Activated T-cell treated with anti-CD3 and anti-CD28 coated beads, Interleukin-2, amount 50 U/mL, for 1 hour (primary cell): Measurements from ENCODE around the gene ASB9.
"Not testable (repeated sequence)": the region's sequence is repeated elsewhere in the genome, so short reads cannot be mapped to it uniquely, and the experiment has no call there.

Experiments
- DNase-seq: peaks from one replicate; pipeline ENCODE4 v3.0.0-alpha.2; 2020

ASB9 gene, protein sequence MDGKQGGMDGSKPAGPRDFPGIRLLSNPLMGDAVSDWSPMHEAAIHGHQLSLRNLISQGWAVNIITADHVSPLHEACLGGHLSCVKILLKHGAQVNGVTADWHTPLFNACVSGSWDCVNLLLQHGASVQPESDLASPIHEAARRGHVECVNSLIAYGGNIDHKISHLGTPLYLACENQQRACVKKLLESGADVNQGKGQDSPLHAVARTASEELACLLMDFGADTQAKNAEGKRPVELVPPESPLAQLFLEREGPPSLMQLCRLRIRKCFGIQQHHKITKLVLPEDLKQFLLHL

GRCh38 chrX:15269618-15270521 lies at the start of gene ASB9:
Gene ASB9 (minus strand): TSS chrX:15270083. CDS start chrX:15269874, 209 bp downstream.
- DNase-seq, result peak; percentile 22

DNA sequence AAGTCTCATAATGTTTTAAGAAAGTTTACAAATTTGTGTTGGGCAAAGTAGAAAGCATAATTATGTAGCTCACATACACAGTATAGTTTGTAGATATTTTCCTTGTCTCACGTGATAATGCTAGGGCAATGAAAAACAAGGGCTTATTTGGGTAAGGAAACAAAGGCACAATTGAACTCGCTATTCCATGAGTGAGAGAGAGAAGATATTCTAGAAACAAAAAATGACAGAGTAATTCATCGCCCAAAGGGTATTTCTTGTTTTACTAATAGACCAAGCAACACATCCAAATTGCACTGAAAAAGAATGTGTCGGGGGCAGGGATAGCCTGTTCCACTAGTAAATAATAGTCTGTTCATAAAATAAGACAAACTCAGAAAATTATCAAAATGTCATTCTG lies 49.2 kb upstream of the ASB9 start:
- no peak for DNase-seq

DNA sequence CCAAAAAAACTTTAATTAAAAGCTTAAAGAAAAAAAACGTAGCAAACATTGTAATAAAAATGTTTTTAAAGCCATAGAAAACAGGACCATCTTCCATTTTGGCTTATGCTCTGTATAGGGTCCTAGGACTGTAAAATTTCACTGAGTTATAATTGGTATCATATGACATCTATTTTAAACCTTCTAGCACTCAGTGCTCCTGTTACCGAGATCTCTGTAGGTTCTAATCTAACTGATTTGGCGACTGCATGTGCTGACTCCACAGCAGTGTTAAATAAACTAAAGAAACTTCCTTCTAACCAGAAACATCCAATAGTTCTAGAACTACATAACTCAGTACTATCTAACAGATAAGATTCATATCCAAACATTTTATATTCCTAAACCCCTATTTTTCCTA lies 45.6 kb upstream of the ASB9 start, which contains the start of gene ASB11:
Gene ASB11, minus strand, starts transcription at position 132 of the 400 bp plus-strand sequence. Its CDS starts 35 bp downstream, at position 97.
- DNase-seq, result no peak

DNA sequence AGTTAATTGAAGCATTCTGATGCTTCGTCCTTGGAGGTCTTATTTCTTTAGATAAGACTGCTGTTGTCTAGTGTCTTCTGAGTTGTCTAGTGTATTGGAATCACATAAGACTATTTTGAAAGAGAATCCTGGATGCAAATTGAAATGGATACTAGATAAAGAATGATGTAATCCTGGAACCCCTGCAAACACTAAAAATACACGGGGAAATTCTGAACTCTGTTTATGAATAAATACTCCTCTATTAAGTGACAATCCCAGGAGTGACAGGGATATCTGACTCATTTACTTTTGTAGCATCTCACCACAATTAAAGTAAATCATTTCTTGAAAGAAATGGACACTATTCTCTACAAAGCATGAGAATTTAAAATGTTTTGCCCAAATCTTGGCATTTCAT lies 44.6 kb upstream of the ASB9 start:
- DNase-seq, result no peak

- no peak for DNase-seq
Measured at GRCh38 chrX:15311119-15311518, 41.2 kb upstream of the ASB9 start.

DNA sequence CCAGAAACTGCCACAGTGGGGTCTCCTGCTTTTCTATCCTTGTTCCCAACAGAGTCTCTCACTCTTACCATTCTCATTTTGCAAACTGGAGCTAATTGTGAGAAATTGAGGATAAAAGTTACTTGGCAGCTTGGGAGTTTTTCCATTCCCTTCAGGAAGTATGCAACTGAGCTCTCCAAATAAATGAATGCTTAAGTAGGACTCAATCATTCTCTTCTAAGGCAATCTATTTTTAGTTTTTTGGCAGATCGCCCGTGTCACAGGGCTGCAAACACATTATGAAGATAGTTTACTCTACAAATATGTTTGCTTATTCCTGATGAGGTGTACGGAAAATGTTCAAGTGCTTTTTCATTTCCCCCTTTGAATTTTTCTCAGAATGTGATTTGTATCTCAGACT lies 40.2 kb upstream of the ASB9 start:
- DNase-seq, result no peak

GRCh38 chrX:15305899-15306298 lies 36.0 kb upstream of the ASB9 start:
- DNase-seq, result not testable (repeated sequence)

DNA sequence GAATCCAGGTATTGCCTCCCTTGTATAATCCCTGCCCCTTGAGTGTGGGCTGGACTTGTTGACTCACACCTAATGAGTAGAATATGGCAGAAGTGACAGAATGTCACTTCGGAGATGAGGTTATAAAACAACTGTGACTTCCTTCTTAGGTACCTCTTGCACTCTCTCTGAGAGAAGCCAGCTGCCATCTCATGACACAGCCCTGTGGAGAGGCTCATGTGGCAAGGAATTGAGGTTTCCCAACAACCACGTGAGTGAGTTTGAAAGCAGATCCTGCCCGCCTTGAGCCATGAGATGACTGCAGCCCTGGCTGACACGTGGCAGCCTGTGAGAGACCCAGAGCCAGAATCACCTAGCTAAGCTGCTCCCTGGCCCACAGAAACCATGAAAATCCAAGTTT lies 32.0 kb upstream of the ASB9 start:
- no peak for DNase-seq

GRCh38 chrX:15299941-15300851 lies 30.3 kb upstream of the ASB9 start:
- no peak for DNase-seq

DNA sequence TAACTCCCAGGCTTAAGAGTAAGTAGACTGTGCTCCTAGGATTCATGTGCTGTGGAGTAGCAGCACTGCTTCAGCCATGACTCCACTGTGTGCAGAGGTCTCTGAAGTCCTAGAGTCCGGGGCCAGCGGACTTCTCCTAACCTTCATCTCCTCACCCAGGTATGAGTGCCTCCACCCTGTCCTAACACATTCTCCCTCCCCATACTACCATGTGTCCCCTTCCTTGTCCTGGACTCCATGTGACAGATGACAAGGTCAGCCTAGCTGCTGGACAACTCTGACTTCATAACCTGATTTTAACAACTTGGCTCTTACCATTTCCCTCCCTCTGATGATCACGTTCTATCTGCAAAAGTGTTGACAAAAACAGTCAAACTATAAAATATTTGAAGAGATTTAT lies 28.9 kb upstream of the ASB9 start:
- DNase-seq, result no peak

DNA sequence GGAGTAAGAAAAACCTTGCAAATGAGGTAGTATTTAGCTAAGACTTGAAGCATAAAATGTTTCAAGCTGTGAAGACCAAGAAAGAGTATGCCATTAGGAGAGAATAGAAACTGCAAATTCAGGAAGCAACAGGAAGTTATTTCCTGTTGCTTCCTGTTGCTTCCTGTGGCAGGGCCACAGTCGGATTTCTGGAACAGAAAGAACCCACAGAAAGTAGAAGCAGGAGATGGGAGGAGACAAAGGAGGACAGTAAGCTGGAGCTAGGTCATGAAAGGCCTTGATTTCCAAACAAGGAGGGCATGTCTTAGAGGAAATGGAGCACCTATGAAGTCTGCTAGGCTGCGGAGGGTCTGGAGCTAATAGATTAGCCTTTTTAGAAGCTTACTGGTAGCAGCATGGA lies 28.3 kb upstream of the ASB9 start:
- no peak for DNase-seq

GRCh38 chrX:15293451-15293850 lies 23.6 kb upstream of the ASB9 start:
- no peak for DNase-seq

- DNase-seq, result no peak
Measured at GRCh38 chrX:15292861-15293260, 23.0 kb upstream of the ASB9 start.

DNA sequence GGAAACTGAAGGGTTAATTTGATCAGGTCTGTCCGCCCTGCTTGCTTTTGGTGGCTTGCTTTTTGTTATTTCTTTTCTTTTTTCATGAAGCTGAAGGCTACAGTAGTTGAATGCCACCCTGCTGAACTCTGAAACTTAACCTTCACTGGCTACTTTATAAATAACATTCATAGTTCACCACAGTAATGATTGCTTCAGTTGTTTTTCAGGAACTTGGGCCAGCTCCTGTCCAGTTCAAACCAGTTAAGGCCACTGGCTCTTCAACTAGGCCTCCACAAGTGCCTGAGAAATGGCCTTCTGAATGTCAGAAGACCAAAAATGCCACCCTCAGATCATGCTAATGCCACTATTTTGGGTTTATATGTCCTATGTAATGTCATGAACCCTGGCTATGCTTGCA lies 7.7 kb upstream of the ASB9 start:
- no peak for DNase-seq

- no peak for DNase-seq
Measured at GRCh38 chrX:15274946-15275345, 5.1 kb upstream of the ASB9 start.

- not testable (repeated sequence) for DNase-seq
Measured at GRCh38 chrX:15273275-15273674, 3.4 kb upstream of the ASB9 start.

DNA sequence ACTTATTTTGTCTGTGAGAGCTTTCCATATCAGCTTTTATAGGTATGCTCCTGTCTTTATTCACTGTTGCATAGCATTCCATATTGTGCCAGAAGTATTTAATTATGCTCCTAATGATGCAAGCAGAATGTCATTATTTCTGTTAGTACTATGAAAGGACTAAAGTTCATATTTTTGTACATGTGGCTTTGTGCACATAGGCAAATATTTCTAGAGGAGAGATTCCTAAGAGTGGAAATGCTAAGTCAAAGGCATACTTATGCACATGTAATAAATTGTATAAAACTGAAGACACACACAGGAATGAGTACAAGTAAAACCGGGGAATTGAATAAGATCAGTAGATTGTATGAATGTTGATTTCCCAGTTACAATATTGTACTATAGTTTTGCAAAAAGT lies 1.9 kb upstream of the ASB9 start:
- no peak for DNase-seq

DNA sequence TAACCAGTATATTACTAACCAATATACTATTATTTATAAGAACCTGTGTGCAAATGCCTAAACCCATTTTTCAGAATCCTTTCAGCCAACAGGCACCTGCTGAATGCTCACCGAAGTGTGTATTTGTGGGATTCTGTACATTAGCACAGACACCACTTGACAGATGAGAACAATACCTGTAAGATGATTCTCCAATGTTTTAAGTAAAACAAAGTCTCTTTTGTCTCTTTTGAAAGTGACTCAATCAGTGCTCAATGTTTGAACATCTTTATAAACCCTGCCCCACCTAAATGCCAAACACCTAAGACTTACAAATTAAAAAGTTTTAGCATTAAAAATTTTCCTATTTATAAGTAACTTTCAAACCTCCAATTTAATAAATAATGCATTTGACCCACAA lies 763 bp downstream of the ASB9 start:
- DNase-seq, result no peak

GRCh38 chrX:15254852-15255251 lies 15.0 kb downstream of the ASB9 start:
- no peak for DNase-seq

DNA sequence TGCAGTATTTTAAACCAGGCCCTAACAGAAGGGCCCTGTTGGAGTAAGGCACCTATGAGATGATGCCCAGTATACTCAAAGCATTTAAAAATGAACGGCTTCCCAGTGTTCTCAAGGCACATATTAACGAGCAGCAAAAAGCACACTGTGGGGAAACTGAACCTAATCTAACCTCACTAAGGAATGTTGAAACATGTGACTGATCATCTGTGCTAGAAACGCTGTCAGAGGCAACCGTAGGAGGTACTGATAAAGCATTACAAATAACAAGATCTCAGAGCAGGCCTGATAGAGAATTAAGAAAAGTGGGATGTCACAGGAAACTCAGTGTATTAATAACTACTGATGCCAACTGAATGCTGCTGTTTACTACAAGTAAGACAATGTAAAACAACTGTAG lies 24.0 kb downstream of the ASB9 start:
- DNase-seq, result no peak

DNA sequence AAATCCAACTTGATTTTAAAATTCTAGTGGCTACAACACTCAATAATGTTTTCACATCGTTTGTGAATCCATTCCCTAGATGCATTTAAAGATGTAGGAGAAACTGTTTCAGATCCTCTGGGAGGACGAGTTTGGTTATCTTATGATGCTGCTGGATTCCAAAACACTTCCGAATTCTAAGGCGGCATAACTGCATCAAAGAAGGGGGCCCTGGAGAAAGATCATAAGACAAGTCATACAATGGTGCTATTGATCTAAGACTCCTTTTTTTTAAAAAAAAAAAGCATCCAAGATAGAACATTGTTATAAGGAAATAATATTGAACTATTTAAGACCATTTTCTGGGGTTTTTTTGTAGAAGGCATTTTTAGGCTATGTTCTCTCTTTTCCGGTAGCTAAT lies 25.5 kb downstream of the ASB9 start:
- no peak for DNase-seq

GRCh38 chrX:15242899-15243555 lies 26.9 kb downstream of the ASB9 start:
- no peak for DNase-seq

GRCh38 chrX:15241301-15241700 lies 28.6 kb downstream of the ASB9 start:
- DNase-seq, result no peak
